Measurements from ENCODE around the gene HEXIM2. TPM values are rescaled to one million over a fixed set of nuclear protein-coding genes. Genes with fewer than 3 reads are reported as not detected.

The HEXIM2 gene
- total RNA-seq, 1 donor from 2014 or later, result 9.0 TPM

GRCh38 chr17:45150911-45151809 is 10.5 kb upstream of the HEXIM2 start:
- ATAC-seq (no peak), DNase-seq (ENCODE audit: missing footprints) (no peak)
- intact Hi-C loops (cut with DNase I), result no loop called here

GRCh38 chr17:45155029-45155428 is 6.6 kb upstream of the HEXIM2 start:
- DNase-seq (ENCODE audit: missing footprints), result no peak
- ATAC-seq, result no peak
- intact Hi-C loops (cut with DNase I), result no loop called here

GRCh38 chr17:45155483-45155882 is 6.2 kb upstream of the HEXIM2 start:
- DNase-seq (ENCODE audit: missing footprints), result no peak
- intact Hi-C loops (cut with DNase I), result no loop called here
- no peak for ATAC-seq

- intact Hi-C loops (cut with DNase I), result no loop called here
- DNase-seq (ENCODE audit: missing footprints), result no peak
- ATAC-seq, result no peak
Observed at GRCh38 chr17:45156242-45156641, 5.4 kb upstream of the HEXIM2 start.

GRCh38 chr17:45160447-45161287 is 1.0 kb upstream of the HEXIM2 start:
- intact Hi-C loops (cut with DNase I), result loop anchor here (1.0 kb wide), 1 partner anchor 13 kb away; no protein-coding TSS in a partner anchor
- DNase-seq (ENCODE audit: missing footprints) (peak; percentile 85), ATAC-seq (peak; percentile 58)

- intact Hi-C loops (cut with DNase I), result no loop called here
- DNase-seq (ENCODE audit: missing footprints) (peak; percentile 51), ATAC-seq (no peak)
Observed at GRCh38 chr17:45162025-45162687, 481 bp downstream of the HEXIM2 start.

- intact Hi-C loops (cut with DNase I), result no loop called here
- ATAC-seq, result no peak
- no peak for DNase-seq (ENCODE audit: missing footprints)
Observed at GRCh38 chr17:45164734-45165269, 3.1 kb downstream of the HEXIM2 start.

GRCh38 chr17:45168991-45169752 is 7.5 kb downstream of the HEXIM2 start:
- DNase-seq (ENCODE audit: missing footprints) (no peak), ATAC-seq (no peak)
- intact Hi-C loops (cut with DNase I), result no loop called here

GRCh38 chr17:45170280-45170930 is 8.7 kb downstream of the HEXIM2 start:
- ATAC-seq (no peak), DNase-seq (ENCODE audit: missing footprints) (no peak)
- intact Hi-C loops (cut with DNase I), result no loop called here

- ATAC-seq (peak; percentile 84), DNase-seq (ENCODE audit: missing footprints) (peak; percentile 86)
- intact Hi-C loops (cut with DNase I), result no loop called here
Observed at GRCh38 chr17:45170931-45171337, 9.3 kb downstream of the HEXIM2 start.

GRCh38 chr17:45171338-45172231 is 9.9 kb downstream of the HEXIM2 start:
- intact Hi-C loops (cut with DNase I), result no loop called here
- ATAC-seq, result peak; percentile 5
- no peak for DNase-seq (ENCODE audit: missing footprints)

- DNase-seq (ENCODE audit: missing footprints) (no peak), ATAC-seq (no peak)
- intact Hi-C loops (cut with DNase I), result no loop called here
Observed at GRCh38 chr17:45172232-45172540, 10.5 kb downstream of the HEXIM2 start.

- peak; percentile 84 for ATAC-seq
- DNase-seq (ENCODE audit: missing footprints), result peak; percentile 76
- intact Hi-C loops (cut with DNase I), result no loop called here
Observed at GRCh38 chr17:45172541-45173286, 11.0 kb downstream of the HEXIM2 start.

- DNase-seq (ENCODE audit: missing footprints) (no peak), ATAC-seq (no peak)
- intact Hi-C loops (cut with DNase I), result no loop called here
Observed at GRCh38 chr17:45175759-45176115, 14.1 kb downstream of the HEXIM2 start.

- ATAC-seq (no peak), DNase-seq (ENCODE audit: missing footprints) (no peak)
- intact Hi-C loops (cut with DNase I), result no loop called here
Observed at GRCh38 chr17:45177563-45177962, 15.9 kb downstream of the HEXIM2 start.

GRCh38 chr17:45184144-45184543 is 22.5 kb downstream of the HEXIM2 start:
- intact Hi-C loops (cut with DNase I), result no loop called here
- ATAC-seq, result no peak

More at GRCh38 chr17:45184144-45184543, 22.5 kb downstream of the HEXIM2 start:
- no peak for DNase-seq (ENCODE audit: missing footprints)

All from Right ventricle myocardium inferior (tissue), 1 donor.